ENCODE results near the gene KY. TPM values are rescaled to one million over a fixed set of nuclear protein-coding genes. Genes with fewer than 3 reads are reported as not detected.

Gene KY
- total and polyA plus RNA-seq, 9 donors: 0.34 to 5.2 (median 0.87) TPM

DNA sequence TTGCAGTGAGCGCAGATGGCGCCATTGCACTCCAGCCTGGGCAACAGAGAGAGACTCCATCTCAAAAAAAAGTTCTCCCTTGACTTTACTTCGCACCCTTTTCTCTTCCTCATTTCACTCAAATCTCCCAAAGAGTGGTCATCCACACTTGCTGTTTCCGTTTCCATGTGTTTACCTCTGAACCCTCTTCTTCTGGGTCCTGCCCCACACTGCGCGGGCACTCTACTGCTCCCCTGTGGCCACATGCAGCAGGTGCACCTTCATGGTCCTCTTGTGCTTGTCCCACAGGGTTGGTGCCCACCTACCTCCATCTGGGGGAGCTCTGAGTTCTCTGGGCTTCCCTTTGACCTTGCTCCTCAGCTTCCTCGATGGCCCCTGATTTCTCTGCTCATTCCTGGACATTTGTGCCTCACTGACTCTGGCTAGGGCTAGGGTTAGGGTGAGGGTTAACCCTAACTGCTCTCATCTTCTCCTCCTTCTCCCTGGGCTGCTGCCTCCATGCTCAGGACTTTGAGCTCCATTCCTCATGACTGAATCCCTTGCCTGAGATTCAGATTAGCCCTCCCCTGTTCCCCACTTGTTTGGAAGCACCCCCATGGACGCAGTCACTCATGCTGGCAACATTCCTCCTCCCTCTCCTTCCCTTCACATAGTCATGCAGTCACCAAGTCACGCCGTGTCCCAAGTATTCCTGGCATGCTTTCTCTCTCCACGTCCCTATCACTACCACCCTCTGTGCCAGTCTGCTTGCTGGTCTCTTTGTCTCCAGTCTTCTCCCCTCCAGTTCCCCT, 26.6 kb upstream of the KY start:
- intact Hi-C loops (cut with DNase I): no loop called here
- 47 to 52% (median 48%) methylated on average over 11 of the region's 11 CpGs for WGBS, 3 donors
- H3K4me1 ChIP-seq (ENCODE audit: insufficient read depth): no peaks in the 10 kb centered on the region
- H3K27me3 ChIP-seq: no peaks in the 10 kb centered on the region
- TF ChIP-seq POLR2A (IDR thresholded peaks at IDR 0.05) (no peak), EP300 (IDR thresholded peaks at IDR 0.05) (no peak)
- TF ChIP-seq, protein P1, sequence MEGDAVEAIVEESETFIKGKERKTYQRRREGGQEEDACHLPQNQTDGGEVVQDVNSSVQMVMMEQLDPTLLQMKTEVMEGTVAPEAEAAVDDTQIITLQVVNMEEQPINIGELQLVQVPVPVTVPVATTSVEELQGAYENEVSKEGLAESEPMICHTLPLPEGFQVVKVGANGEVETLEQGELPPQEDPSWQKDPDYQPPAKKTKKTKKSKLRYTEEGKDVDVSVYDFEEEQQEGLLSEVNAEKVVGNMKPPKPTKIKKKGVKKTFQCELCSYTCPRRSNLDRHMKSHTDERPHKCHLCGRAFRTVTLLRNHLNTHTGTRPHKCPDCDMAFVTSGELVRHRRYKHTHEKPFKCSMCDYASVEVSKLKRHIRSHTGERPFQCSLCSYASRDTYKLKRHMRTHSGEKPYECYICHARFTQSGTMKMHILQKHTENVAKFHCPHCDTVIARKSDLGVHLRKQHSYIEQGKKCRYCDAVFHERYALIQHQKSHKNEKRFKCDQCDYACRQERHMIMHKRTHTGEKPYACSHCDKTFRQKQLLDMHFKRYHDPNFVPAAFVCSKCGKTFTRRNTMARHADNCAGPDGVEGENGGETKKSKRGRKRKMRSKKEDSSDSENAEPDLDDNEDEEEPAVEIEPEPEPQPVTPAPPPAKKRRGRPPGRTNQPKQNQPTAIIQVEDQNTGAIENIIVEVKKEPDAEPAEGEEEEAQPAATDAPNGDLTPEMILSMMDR (IDR thresholded peaks at IDR 0.05): no peak
- H3K36me3 ChIP-seq: no peaks in the 10 kb centered on the region
- DNase-seq: no peak
- no peak overlapping the region for H3K4me3 ChIP-seq
- no peak overlapping the region for H3K27ac ChIP-seq
- peaks cover 0 to 6% of the 10 kb centered on the region in 2 donors for H3K9me3 ChIP-seq

DNA sequence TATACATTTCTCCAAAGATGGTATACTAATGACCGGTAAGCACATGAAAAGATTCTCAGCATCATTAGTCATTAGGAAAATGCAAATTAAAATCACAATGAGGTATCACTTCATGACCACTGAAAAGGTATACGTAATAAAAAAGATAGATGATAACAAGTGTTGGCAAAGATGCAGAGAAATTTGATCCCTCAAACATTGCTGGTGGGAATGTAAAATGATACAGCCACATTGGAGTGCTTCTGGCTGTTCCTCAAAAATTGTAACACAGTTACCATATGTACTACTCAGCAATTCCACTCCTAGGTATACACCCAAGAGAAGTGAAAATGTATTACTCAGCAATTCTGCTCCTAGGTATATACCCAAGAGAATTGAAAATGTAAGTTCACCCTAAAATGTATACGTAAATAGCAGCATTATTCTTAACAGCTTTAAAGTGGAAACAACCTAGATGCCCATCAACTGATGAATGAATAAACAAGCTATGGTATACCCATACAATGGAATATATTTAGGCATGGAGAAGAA, 25.0 kb upstream of the KY start:
- intact Hi-C loops (cut with DNase I): no loop called here
- Histone ChIP-seq H3K36me3 (no peaks in the 10 kb centered on the region), H3K27ac (no peak overlapping the region), H3K4me1 (ENCODE audit: insufficient read depth) (no peaks in the 10 kb centered on the region), H3K4me3 (no peak overlapping the region), H3K9me3 (peaks cover 0 to 6% of the 10 kb centered on the region in 2 donors), H3K27me3 (no peaks in the 10 kb centered on the region)
- WGBS, 3 donors: 80 to 88% (median 81%) methylated on average over 3 of the region's 3 CpGs
- TF ChIP-seq POLR2A (IDR thresholded peaks at IDR 0.05) (no peak), EP300 (IDR thresholded peaks at IDR 0.05) (no peak)
- TF ChIP-seq, protein P1 (IDR thresholded peaks at IDR 0.05): no peak
- no peak for DNase-seq

DNA sequence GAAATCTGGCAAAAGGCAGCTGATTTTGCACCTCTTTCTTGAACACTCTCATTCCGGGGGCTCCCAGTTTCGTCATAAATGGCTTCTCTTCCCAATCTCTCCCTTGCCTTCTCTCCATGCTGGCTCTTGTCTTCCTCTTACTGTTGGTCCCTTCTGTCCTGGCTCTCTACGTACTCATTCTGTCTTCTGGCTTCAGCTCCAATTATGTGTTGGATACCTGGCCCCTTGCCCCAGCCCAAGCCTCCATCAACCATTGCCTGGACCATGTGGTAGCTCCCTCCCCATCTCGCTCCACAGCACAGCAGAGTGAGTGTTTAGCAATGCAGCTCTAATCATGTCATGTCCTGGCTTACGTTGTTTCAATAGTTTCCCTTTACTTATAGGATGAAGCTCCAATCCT, 21.7 kb upstream of the KY start:
- TF ChIP-seq POLR2A (IDR thresholded peaks at IDR 0.05) (no peak), EP300 (IDR thresholded peaks at IDR 0.05) (no peak)
- no peak overlapping the region for H3K4me3 ChIP-seq
- DNase-seq: no peak
- no peaks in the 10 kb centered on the region for H3K27me3 ChIP-seq
- no peaks in the 10 kb centered on the region for H3K4me1 ChIP-seq (ENCODE audit: insufficient read depth)
- no peaks in the 10 kb centered on the region for H3K36me3 ChIP-seq
- no peak overlapping the region for H3K27ac ChIP-seq
- intact Hi-C loops (cut with DNase I): no loop called here
- WGBS, 3 donors: 81 to 87% (median 86%) methylated on average over 5 of the region's 5 CpGs
- peaks cover 0 to 6% of the 10 kb centered on the region in 2 donors for H3K9me3 ChIP-seq

DNA sequence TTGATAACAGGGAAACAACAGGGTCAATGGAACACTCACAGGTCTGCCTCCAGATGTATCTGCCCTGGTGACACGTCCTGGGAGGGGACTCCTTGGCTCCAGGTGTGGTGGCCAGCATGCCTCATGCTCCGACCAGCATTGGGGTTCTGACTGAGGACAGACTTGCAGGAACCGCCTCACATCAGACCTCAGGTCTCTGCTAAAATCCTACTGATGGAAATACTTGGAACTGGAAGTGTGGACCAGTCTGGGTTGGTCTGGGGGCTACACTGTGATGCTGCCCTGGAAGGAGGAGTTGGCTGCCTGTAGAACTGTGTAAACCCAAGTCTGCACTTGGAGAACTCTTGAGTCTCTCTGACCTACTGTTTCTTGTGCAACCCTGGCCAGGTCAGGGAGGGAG, 17.1 kb upstream of the KY start:
- Histone ChIP-seq H3K36me3 (no peaks in the 10 kb centered on the region), H3K9me3 (no peaks in the 10 kb centered on the region), H3K27me3 (no peaks in the 10 kb centered on the region), H3K4me3 (no peak overlapping the region), H3K27ac (no peak overlapping the region), H3K4me1 (ENCODE audit: insufficient read depth) (no peaks in the 10 kb centered on the region)
- TF ChIP-seq POLR2A (IDR thresholded peaks at IDR 0.05) (no peak), EP300 (IDR thresholded peaks at IDR 0.05) (no peak)
- TF ChIP-seq, protein P1 (IDR thresholded peaks at IDR 0.05): no peak
- no peak for DNase-seq
- 61 to 65% (median 63%) methylated on average over 3 of the region's 3 CpGs for WGBS, 3 donors
- intact Hi-C loops (cut with DNase I): no loop called here

DNA sequence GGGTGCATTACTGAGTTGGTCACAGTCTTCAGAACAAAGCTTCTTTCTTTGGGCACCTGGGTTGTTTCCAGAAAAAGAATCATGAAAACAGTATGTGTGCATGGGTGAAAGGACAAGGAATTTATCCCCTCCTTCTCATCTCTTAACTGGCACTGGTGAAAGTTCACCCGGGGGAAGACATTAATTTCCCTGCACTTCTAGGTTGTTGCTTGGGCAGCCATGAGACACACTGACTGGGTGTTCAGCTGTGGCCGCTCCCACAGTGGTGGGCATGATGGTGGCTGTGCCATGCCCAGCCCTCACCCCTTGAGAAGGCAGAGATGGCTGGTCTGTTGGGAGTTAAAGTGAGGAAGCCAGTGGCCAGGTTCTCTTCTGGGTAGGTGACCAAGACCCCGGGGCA, 16.6 kb upstream of the KY start:
- 87 to 96% (median 87%) methylated on average over 3 of the region's 3 CpGs for WGBS, 3 donors
- H3K36me3 ChIP-seq: no peaks in the 10 kb centered on the region
- no peaks in the 10 kb centered on the region for H3K4me1 ChIP-seq (ENCODE audit: insufficient read depth)
- H3K4me3 ChIP-seq: no peak overlapping the region
- no peaks in the 10 kb centered on the region for H3K9me3 ChIP-seq
- no peak overlapping the region for H3K27ac ChIP-seq
- H3K27me3 ChIP-seq: no peaks in the 10 kb centered on the region
- no peak for DNase-seq
- TF ChIP-seq EP300 (IDR thresholded peaks at IDR 0.05) (no peak), POLR2A (IDR thresholded peaks at IDR 0.05) (no peak)
- intact Hi-C loops (cut with DNase I): no loop called here
